CMK (cell line): Measurements from ENCODE around the gene PC.
A peak's percentile ranks its signal among the peaks of the same experiment; 100 is the strongest.
"Not testable (repeated sequence)": the region's sequence is repeated elsewhere in the genome, so short reads cannot be mapped to it uniquely, and the experiment has no call there.

Experiments used
- DNase-seq: peaks from one replicate; pipeline ENCODE4 v3.0.0-alpha.2; 2010; ENCODE audit warnings: low read depth

PC gene

DNA sequence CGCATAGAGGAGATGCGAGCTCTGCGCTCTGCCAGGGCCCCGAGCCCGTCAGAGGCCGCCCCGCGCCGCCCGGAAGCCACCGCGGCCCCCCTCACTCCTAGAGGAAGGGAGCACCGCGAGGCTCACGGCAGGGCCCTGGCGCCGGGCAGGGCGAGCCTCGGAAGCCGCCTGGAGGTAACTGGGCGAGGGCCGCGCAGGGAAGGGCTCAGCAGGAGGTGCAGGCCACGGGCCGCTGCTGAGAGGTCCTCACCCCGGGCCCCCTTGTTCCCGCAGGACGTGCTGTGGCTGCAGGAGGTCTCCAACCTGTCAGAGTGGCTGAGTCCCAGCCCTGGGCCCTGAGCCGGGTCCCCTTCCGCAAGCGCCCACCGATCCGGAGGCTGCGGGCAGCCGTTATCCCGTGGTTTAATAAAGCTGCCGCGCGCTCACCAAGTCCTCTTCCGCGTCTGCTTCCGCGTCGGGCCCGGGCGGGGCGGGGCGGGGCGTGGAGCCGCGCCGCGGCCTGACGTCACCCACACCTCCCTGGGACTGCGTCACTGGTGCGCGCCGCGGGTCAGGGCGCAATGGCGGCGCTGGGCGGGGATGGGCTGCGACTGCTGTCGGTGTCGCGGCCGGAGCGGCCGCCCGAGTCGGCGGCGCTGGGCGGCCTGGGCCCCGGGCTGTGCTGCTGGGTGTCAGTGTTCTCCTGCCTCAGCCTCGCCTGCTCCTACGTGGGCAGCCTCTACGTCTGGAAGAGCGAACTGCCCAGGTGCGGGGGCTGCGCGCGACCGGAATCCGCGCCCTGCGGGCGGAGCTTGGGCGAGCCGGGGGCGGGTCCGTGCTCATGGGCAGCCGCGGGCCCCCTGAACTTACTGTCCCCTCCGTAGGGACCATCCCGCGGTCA lies 115.0 kb downstream of the PC start, which contains the start of gene RCE1:
Gene RCE1 (plus strand): TSS at position 546 of the 880 bp plus-strand sequence. CDS start 15 bp downstream, at position 561.
- DNase-seq = peak; percentile 84

DNA sequence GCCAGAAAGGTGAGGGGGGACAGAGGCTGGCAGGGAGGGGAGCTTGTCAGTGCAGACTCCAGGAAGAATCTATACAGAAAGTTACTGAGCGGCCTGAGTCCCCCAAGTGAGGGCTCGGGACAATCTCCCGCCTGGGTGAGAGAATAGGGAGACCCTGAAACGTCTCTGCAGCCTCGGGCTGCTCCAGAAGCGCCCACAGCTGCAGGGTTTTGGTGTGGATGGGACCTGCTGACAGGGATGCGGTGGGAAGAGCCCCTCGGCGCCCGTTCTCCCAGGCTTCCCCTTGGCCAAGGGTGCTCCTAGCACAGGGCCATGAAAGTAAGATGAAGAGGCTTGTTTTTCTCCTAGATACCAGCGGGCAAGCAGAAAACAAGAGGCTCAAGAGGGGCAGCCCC lies 115.7 kb downstream of the PC start:
- no peak for DNase-seq

DNA sequence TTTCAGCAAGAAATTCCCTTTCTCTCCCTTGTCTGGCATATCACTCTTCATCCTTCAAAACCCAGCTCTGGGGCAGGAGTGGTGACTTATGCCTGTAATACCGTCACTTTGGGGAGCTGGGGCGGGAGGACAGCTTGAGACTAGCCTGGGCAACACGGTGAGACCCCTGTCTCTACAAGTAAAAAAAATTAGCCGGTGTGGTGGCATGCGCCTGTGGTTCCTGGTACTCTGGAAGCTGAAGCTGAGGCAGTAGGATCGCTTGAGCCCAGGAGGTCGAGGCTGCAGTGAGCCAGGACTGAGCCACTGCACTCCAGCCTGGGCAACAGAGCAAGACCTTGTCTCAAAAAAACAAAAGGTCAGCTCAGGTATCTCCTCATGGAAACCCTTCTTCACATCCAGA lies 116.3 kb downstream of the PC start:
- no peak for DNase-seq

DNA sequence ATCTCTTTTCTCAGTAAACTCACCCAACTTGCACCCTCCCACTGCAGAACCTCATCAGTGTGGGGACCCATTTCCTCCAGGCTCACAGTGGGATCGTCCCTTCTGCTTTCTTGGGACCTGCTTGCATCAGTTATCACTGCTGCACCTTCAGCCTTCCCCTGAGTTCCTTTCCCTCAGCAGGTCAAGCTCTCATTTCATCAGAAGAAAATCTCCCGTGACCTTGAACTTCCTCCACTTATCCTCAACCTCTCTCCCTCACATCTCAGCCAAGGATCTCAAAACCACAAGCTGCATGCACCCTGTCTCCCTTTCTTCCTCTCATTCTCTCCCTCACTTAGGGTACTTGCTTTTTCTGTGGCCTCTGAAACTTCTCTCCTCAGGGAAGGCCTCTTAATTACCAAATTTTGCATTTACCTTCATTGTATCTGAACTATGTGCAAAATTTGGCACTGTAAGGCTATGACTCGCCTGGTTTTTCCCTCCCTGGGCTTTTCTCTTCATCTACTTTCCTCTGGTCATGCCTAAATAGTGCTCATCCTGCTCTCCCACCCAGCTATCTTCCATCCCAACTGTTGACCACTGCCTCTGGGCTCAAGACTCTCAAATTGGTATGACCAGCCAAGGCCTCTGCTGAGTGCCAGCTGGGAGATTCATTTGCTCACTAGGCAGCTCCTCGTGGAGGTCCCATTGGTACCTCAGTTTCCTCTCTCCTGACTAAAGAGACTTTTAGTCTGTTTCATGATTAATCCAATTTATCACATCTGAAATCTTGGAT lies 117.7 kb downstream of the PC start:
- DNase-seq = no peak

DNA sequence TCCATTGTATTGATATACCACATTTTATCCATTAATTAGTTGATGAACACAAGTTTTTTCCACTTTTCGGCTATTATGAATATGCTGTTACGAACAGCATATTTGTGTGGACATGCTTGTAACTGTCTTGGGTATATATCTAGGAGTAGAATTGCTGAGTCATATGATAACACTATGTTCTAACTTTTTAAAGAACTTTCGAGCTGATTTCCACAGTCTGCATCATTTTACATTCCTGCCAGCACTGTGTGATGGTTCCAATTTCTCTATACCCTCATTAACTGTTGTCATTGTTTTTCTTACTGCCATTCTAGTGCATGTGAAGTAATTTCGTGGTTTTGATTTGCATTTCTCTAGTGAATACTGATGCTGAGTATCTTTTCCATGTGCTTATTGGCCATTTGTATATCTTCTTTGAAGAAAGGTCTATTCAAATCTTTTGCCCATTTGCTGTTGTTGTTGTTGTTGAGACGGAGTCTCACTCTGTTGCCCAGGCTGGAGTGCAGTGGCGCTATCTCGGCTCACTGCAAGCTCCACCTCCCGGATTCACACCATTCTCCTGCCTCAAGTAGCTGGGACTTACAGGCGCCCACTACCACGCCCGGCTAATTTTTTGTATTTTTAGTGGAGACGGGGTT lies 122.3 kb downstream of the PC start:
- DNase-seq = no peak

DNA sequence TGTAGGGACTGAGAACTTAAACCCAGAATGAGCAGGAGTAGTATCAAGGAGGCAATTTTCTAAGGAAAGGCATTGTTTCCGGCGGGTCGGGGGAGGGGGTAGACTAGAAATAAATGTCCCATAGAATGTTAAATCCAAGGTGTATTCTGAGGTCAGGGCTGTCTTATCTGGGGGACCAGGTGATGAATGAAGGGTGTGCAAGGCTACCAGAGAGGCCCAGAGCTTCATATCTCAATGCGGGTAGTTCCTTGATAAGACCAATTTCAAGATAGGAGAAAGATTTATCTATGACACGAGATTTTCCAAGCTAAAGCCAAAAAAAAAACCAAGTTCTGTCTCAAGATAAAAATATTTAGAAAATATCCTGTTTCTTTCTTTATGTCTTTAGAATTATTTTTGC lies 123.2 kb downstream of the PC start:
- DNase-seq = no peak

DNA sequence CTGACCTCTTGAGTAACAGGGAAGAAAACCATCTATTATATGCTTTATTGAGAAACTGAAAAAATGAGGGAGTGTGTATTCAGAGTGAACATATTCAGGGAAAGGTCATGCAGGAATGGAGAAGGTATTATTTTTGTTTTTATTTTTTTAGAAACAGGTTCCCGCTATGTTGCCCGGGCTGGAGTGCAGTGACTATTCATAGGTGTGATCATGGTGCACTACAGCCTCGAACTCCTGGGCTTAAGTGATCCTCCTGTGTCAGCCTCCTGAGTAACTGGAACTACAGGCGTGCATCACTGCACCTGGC lies 123.7 kb downstream of the PC start:
- no peak for DNase-seq

DNA sequence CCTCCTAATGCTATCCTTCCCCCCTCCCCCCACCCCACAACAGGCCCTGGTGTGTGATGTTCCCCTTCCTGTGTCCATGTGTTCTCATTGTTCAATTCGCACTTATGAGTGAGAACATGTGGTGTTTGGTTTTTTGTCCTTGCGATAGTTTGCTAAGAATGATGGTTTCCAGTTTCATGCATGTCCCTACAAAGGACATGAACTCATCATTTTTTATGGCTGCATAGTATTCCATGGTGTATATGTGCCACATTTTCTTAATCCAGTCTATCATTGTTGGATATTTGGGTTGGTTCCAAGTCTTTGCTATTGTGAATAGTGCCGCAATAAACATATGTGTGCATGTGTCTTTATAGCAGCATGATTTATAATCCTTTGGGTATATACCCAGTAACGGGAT lies 133.6 kb downstream of the PC start:
- DNase-seq = not testable (repeated sequence)

DNA sequence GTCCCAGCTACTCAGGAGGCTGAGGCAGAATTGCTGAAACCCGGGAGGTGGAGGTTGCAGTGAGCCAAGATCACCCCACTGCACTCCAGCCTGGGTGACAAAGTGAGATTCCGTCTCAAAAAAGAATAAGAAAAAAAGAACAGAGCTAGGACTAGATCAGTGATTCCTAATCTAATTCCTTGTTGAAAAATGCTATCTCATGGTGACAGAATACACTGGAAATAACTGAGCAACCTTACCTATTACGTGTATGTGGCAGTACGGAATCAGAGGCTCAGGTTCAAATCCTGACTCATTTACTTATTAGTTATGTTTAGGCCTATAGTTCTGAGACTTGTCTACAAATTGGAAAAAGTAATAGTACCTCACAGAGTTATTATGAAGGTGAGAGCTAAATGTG lies 134.5 kb downstream of the PC start:
- DNase-seq = no peak

DNA sequence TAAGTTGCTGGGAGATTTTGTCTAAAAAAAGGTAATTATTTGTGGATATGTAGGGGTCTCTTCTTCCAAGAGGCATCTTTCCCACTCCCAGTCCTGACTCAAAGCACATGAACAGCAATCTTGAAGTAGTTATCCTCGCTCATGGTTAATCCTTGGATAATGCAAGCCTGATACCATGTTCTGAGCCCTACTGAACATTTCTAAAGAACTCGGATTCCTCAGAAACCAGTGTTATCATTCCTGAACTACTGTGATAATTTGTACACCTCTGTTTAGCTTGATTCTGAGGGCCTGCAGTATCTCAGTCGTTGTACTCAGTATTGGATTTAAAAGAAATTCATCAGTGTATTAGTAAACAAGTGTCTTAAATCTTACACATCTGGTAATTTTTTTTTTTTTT lies 137.3 kb downstream of the PC start:
- DNase-seq = no peak

DNA sequence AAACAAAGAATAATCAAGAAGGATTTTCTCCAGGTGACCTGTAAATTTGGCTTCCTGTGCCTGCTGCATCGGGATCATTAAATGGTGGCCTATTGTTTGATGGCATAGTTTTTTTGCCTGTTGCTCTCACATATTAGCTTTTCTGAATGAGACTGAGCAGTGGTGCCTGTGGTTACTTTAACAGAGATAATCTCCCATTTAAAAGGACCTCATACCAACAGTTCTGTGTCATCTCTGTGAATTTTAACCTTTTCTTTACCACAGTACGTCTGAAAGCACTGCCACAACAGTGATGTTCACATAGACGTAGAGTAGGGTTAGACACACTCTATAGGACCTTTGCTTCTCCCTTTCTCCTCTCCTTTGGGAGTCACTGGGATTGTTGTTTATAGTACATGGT lies 137.8 kb downstream of the PC start:
- DNase-seq = no peak

DNA sequence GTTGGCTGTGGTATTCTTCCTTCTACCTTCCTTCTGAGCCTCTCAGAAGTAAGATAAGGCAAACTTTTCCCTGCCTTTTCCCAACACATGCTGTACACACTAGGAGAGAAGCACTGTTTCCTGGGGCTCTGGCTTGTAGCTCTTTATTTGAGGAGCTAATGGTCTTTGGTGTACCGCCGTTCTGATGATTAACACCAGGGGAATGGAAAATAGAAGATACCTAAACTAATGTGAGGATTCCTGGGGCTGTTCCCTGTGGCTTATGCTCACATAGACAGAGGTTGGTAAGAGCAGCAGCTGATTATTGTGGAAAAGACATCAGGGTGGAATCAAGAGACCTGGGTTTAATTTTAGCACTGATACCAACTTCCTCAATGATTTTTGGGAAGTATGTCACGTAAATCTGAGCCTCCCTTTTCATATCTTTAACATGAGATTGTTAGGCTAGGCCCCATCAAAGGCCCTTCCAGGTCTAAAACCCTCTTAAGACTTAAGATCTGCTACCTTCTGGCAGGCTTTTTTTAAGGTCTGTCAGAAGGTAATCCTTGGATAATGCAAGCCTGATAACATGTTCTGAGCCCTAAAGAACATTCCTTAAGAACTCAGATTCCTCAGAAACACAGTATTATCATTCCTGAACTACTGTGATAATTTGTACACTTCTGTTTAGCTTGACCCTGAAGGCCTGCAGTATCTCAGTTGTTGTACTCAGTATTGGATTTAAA lies 139.8 kb downstream of the PC start:
- no peak for DNase-seq

DNA sequence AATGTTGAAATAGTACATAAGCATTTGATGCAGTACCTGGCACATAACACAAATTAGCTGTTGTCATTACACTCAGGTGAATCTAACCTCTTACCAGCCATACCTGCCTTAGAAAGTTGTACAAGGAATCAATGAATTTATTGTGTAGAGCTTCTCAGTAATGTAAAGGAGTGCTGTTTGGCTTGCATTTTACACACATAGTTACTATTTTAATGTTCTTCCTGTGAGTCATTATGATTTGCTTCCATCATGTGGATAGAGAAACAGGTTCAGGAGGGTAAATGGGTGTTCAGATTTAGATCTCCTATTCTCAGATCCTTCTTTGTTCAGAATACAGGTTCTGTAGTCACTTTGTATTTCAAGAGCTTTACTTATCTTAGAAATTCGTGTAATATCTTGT lies 142.5 kb downstream of the PC start:
- DNase-seq = no peak

DNA sequence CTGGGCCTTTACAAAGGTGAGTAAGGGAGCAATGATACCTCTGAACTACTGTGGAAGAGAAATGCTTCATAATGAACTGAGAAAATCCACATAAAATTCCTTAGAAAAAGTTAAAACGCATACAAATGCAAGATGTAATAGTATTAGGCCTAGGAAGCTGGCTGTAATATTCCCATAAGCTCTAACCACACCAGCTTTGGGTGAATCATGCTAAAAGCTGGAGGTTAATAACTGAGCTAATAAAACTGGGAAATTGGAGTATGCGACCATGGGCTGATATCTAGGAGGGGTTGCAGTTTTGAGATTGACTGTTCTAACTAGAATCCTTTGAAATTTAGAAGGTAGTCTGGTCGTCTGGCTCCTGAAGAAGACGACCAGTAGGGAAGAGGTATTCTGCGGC lies 143.5 kb downstream of the PC start:
- no peak for DNase-seq

DNA sequence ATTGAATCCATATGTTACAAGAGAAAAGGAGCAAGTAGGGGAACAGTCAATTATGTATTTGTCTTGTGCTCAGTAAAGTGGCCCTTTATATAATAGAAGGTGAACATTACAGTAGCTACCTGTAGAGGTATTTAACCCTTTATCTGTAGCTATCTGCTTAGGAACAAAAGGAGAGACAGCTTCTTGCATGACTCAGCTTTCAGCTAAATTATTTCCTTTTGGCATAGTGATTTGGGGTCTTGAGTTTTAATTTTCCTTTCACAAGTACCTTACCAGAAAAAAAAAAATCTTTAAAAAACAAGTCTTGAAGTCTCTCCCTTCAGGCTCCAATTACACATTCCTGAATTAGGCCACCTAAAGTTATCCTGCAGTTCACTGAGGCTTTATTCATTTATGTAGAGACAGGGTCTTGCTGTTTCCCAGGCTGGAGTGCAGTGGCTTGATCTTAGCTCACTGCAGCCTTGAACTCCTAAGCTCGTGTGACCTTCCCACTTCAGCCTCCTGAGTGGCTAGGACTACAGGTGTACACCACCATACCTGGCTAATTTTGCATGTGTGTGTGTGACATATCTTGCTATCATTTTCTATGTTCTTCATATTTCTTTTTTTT lies 147.5 kb downstream of the PC start:
- DNase-seq = no peak

DNA sequence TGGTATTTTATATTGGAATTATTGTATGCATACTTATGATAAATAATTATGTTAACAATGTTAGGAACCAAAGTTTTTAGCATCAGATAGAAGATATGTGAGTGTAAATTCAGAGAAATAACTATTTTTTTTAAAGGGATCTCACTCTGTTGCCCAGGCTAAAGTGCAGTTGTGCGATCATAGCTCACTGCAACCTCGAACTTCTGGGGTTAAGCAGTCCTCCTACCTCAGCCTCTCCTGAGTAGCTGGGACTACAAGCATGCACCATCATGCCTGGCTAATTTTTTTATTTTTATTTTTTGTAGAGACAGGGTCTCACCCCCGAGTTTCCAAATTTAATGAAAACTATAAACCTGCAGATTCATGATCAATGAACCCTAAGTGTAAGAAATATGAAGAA lies 148.6 kb downstream of the PC start:
- DNase-seq = no peak

DNA sequence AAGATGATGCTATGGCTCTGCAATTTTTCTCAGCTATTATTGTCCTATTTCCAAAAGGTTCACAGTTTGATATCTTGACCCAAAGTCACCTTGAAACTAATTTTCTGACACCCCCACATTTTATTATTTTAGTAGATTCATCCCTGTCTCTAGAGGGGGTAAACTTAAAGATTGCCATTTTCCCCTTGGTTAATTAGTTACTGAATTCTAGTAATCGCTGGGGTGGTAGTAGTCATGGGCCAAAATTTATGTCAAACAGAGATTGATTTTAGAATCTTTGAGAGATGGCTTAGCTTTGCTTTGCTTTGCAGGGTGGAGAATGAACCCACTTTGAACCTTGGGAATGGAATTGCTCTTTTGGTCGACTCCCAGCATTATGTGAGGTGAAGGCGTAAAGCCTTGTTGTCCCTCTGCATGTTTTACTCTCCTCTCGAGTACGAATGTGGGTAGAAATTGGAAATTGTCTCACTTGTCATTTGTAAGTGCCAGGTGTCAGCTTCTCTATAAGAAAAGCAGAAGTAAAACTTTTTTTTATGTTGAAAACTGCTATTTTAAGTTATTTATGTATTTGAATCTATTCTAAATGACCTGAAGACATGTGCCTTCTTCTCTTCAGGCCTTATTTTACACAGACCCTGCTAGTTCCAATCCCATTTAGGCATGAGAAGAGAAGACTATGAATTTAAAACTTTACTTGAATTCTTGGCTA lies 157.3 kb downstream of the PC start:
- DNase-seq = no peak

DNA sequence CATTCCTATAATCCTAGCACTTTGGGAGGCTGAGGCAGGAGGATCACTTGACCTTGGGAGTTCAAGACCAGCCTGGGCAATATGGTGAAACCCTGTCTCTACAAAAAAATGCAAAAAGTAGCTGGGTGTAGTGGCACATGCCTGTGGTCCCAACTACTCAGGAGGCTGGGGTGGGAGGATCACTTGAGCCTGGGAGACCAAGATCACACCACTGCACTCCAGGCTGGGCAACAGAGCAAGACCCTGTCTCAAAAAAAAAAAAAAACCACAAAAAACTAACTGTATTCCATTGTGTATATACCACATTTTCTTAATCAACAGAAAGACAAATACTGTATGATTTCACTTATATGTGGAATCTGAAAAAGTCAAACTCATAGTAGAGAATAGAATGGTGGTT lies 158.4 kb downstream of the PC start:
- not testable (repeated sequence) for DNase-seq
